NCI-H2227 treated with DMSO at 0.1 percent for 48 hours (cell line): ENCODE results near the gene CHRNB1.

Experiments
- DNase-seq: peaks from one replicate; lab custom pipeline; 2025; lab: John Stamatoyannopoulos, UW

Gene CHRNB1

DNA sequence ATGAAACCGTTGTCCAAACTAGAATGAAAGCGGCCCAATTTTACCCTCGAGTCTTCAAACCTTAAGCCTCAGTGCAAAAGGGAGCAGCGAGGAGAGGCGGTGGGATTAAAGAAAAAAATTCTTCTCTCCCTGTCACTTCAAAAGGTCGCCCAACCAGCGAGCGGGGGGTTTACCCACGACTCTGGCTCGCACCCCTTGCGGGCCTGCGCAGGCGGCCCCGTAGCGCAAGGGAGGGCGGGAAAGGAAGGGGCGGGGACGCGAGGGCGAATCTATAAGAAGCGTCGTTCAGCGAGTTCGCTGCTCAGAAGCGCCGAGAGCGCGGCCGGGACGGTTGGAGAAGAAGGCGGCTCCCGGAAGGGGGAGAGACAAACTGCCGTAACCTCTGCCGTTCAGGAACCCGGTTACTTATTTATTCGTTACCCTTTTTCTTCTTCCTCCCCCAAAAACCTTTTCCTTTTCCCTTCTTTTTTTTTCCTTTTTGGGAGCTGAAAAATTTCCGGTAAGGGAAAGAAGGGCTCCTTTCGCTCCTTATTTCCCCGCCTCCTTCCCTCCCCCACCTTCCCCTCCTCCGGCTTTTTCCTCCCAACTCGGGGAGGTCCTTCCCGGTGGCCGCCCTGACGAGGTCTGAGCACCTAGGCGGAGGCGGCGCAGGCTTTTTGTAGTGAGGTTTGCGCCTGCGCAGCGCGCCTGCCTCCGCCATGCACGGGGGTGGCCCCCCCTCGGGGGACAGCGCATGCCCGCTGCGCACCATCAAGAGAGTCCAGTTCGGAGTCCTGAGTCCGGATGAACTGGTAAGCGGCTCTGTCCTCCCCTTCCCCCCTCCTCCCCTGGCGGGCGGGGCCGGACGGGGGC is 39.4 kb downstream of the CHRNB1 start, which contains the start of gene POLR2A:
Gene POLR2A (plus strand): TSS at position 300 of the 852 bp plus-strand sequence.
- peak; percentile 95 for DNase-seq

DNA sequence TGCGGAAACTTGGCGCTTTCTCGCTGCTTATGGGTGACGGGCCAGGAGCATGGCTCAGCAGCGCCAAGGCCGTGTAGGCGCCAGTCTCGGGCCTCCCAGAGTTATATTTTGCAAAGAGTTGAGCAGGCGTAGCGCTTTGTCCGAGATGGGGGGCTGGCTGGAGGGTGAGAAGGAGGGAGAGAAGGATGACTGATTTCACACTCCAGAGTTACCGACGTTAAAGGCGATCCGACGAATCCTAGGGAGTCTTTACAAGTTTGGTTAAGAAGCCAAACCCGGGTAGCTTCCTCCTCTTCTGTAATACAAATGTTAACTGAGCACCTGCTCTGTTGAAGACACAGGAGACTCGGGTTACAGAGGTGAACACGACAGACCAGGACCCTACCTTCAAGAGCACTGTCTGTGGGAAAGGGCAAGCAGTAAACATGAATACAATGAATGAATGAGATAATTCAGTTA is 40.1 kb downstream of the CHRNB1 start:
- DNase-seq = no peak

DNA sequence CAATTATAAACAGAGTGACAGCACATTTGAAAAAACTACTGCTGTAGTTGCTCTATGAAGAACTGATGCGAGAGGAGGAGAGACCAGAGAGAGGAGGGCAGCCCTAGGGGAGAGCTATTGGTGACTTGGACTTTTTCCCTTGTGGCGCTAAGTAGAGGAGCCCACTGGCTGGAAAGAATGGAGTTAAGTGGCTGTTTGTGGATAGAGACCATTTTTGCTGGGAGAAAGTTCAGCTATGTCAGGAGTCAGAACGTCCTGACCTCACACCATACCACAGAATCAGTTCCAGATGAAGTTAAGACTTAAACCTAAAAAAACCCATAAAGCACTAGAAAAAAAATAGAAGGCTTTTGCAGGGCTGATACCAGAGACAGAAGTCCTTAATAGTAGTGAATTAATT is 41.3 kb downstream of the CHRNB1 start:
- DNase-seq = no peak

DNA sequence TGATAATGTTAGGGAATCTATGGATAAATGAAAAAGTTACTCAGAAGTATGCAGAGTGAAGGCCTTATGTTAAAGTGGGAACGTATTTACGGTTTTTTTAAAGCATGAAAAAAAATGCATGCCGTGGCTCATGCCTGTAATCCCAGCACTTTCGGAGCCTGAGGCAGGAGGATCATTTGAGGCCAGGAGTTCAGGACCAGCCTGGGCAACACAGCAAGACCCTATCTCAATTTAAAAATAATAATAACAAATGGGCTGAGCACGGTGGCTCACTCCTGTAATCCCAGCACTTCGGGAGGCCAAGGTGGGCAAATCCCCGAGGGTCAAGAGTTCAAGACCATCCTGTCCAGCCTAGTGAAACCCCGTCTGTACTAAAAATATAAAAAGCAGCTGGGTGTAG is 45.3 kb downstream of the CHRNB1 start:
- no peak for DNase-seq

DNA sequence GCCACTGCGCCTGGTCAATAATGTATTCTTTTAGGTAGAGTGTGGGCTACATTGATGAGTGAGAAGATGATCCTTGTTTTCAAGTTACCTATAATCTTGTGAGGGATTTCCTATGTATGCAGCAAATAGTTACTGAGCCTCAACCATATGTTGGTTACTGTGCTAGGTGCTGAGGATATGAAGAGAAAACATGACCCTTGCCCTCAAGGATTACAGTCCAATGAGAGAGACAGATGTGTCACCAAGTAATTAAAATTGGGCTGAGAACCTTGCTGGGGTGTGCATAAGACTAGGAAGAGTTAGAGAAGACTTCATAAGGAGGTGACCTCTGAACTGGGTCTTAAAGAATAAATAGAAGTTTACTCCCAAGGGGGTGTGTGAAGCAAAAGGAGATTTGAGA is 46.7 kb downstream of the CHRNB1 start:
- DNase-seq = no peak

DNA sequence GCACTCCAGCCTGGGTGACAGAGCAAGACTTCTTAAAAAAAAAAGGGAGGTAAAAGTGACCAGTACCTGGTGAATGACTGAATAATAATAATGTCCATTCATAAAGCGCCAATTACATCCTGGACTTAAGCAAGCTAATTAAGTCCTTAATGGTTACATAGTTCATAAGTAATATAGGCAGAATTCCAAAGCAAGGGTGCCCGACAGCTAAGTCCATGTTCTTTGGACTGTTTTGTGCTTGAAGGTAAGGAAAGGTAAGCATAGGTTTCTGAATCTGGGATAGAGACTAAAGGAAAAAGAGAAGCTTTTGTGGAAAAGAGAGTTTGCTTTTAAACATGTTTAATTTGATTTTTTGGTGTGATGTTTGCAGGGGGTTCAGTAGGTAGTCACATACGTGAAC is 49.1 kb downstream of the CHRNB1 start:
- no peak for DNase-seq

DNA sequence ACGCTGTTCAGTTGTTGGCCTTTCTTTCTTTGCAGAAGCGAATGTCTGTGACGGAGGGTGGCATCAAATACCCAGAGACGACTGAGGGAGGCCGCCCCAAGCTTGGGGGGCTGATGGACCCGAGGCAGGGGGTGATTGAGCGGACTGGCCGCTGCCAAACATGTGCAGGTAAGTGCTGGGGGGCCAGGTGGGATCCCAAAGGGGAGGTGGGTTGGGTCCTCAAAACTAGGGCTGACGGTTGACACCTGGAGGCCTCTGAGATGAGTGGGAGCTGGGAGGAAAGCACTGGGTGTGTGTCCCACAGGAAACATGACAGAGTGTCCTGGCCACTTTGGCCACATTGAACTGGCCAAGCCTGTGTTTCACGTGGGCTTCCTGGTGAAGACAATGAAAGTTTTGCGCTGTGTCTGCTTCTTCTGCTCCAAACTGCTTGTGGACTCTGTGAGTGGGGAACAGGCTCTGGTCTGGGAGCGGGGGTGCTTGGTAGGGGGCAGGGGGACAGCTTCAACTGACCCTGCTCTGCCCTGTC is 51.1 kb downstream of the CHRNB1 start:
- DNase-seq = no peak

DNA sequence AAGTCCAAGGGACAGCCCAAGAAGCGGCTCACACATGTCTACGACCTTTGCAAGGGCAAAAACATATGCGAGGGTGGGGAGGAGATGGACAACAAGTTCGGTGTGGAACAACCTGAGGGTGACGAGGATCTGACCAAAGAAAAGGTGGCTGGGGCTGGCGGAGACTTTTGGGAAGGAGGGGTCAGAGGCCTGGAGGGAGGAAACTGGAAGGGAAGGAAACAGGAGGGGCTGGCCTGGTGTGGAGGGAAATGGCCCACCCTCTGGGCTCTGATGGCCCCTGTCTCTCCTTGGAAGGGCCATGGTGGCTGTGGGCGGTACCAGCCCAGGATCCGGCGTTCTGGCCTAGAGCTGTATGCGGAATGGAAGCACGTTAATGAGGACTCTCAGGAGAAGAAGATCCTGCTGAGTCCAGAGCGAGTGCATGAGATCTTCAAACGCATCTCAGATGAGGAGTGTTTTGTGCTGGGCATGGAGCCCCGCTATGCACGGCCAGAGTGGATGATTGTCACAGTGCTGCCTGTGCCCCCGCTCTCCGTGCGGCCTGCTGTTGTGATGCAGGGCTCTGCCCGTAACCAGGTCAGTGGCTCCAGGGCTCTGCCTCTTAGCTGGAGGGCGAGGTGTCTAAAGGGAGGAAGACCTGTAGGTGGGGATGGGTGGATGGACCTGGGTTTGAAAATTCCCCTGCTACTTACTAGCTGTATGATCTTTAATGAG is 51.8 kb downstream of the CHRNB1 start:
- no peak for DNase-seq

DNA sequence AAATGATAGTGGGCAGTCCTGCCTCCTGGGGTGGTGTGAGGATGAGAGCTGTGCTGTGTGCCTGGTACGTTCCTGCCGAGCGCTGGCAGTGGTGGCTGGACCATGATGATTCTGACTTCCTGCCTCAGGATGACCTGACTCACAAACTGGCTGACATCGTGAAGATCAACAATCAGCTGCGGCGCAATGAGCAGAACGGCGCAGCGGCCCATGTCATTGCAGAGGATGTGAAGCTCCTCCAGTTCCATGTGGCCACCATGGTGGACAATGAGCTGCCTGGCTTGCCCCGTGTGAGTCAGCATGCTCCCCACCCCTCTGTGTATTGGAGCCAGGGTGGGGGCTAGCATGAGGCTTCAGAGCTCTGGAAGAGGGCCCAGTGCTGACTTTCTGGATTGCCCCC is 52.4 kb downstream of the CHRNB1 start:
- no peak for DNase-seq

DNA sequence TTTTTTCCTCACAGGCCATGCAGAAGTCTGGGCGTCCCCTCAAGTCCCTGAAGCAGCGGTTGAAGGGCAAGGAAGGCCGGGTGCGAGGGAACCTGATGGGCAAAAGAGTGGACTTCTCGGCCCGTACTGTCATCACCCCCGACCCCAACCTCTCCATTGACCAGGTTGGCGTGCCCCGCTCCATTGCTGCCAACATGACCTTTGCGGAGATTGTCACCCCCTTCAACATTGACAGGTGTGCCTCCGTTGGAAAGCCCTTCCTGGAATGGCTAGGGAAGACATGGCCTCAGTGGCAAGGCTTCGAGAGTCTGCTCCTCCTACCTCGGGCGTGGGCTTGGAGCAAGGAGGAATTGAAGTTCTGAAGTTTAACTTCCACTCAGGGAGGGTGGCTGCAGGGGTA is 52.8 kb downstream of the CHRNB1 start:
- DNase-seq = no peak

DNA sequence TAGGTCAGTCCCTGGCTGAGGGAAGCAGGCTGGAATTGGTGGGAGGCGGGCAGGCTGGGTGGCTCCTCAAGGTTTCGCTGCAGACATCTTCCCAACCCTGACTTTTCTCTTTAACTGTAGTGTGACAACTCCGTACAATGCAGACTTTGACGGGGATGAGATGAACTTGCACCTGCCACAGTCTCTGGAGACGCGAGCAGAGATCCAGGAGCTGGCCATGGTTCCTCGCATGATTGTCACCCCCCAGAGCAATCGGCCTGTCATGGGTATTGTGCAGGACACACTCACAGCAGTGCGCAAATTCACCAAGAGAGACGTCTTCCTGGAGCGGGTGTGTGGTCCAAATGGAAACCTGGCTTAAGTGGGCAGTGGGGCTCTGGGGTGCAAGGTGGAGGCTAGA is 54.3 kb downstream of the CHRNB1 start:
- no peak for DNase-seq

DNA sequence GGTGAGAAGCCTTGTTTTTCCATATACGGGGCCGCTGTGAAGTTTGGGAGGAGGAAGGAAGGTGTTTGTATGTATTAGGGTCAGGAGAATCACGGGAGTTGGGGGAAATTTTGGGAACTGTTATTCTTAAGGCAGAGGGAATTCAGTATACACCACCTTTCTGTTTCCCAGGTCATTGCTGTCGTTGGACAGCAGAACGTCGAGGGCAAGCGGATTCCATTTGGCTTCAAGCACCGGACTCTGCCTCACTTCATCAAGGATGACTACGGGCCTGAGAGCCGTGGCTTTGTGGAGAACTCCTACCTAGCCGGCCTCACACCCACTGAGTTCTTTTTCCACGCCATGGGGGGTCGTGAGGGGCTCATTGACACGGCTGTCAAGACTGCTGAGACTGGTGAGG is 56.9 kb downstream of the CHRNB1 start:
- DNase-seq = no peak

DNA sequence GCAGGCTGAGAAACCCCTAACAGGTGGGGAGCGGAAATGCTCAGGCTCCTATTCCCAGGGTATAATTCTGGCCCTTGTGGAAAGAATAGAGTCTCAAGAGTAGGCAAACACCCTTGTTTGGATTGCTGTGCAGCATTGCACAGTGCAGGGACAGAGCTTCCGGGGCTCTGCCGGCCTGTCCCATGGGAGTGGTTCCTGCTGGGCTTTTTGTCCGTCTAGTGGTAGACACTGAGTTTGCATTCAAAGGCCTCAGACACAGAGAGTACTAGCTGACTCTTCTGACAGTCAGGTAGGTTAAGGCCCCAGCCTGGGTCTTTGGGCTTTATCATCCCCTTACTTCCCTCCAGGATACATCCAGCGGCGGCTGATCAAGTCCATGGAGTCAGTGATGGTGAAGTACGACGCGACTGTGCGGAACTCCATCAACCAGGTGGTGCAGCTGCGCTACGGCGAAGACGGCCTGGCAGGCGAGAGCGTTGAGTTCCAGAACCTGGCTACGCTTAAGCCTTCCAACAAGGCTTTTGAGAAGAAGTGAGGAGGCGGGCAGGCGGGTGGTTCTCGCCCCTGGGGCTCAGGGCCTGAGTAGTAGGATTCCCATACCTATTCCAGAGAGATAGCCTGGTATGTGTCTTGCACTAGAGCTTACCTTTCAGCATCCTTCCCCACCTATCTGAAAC is 57.4 kb downstream of the CHRNB1 start:
- DNase-seq = no peak

DNA sequence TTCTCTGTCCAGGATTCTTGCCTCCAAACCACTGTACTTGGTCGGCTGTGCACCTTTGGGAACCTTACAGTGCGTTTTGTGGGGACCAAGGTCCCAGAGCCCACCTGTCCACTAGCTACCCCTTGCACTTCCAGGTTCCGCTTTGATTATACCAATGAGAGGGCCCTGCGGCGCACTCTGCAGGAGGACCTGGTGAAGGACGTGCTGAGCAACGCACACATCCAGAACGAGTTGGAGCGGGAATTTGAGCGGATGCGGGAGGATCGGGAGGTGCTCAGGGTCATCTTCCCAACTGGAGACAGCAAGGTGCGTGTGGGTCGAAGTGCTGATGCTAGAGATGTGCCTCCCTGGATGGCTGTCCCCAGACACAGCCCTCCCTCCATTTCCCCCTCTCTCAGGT is 58.1 kb downstream of the CHRNB1 start:
- DNase-seq = no peak

DNA sequence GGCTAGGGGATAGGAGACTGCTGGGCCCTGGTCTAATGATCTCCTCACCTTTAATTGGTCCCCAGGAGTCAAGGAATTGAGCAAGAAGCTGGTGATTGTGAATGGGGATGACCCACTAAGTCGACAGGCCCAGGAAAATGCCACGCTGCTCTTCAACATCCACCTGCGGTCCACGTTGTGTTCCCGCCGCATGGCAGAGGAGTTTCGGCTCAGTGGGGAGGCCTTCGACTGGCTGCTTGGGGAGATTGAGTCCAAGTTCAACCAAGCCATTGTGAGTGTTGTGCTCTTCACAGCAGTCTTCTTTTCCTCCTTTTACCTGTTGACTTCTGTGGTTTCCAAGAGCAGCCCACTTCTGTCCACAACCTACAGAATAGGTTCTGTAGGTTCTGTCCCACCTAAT is 58.7 kb downstream of the CHRNB1 start:
- no peak for DNase-seq
